ENCODE results near the gene QPCT. TPM values are rescaled to one million over a fixed set of nuclear protein-coding genes. Genes with fewer than 3 reads are reported as not detected.

The QPCT gene
- total and polyA plus RNA-seq, 2 experiments from 2014 or later, result 13.2 TPM

GRCh38 chr2:37396890-37397565, 52.6 kb downstream of the QPCT start:
- Mint-ChIP-seq H3K4me3 (no peak overlapping the region), H3K27me3 (ENCODE audit: insufficient read depth, low read depth, poor library complexity) (peaks cover 3% of the 10 kb centered on the region), H3K9me3 (no peaks in the 10 kb centered on the region), H3K4me1 (peaks cover 12% of the 10 kb centered on the region; the same call in 2 of the 3 replicates), H3K27ac (no peak overlapping the region), H3K36me3 (ENCODE audit: low read depth) (no peaks in the 10 kb centered on the region; the same call in 1 of the 3 replicates)
- Histone ChIP-seq H3K4me3 (no peak overlapping the region), H4K20me1 (replicated peaks; ENCODE audit: insufficient read depth) (no peaks in the 10 kb centered on the region), H3K4me1 (ENCODE audit: insufficient read depth) (no peaks in the 10 kb centered on the region; the same call in 1 of the 2 replicates), H3K79me2 (replicated peaks; ENCODE audit: insufficient read depth) (no peaks in the 10 kb centered on the region), H3F3A (replicated peaks; ENCODE audit: low read depth) (no peaks in the 10 kb centered on the region), H3K27ac (ENCODE audit: low read depth) (no peak overlapping the region), H3K36me3 (ENCODE audit: insufficient read depth) (no peaks in the 10 kb centered on the region), H3K4me2 (no peak overlapping the region), H2AFZ (peak overlapping the region; percentile 73), H3K27me3 (ENCODE audit: insufficient read depth) (no peaks in the 10 kb centered on the region), H3K9me2 (ENCODE audit: insufficient read depth) (no peaks in the 10 kb centered on the region)
- ATAC-seq, result peak; percentile 31; the same call in 2 of the 3 replicates
- TF ChIP-seq NANOG (IDR thresholded peaks at IDR 0.05; ENCODE audit: borderline replicate concordance) (no peak), STAT1 (IDR thresholded peaks at IDR 0.05; ENCODE audit: unreplicated experiment) (no peak), CTCF (conservative IDR thresholded peaks at IDR 0.05; ENCODE audit: low read depth in 2 of 2) (no peak), REST (IDR thresholded peaks at IDR 0.05; ENCODE audit: unreplicated experiment) (no peak), ETS1 (IDR thresholded peaks at IDR 0.05) (no peak), ZNF331 (CRISPR knock-in tag; IDR thresholded peaks at IDR 0.05; ENCODE audit: low read depth) (no peak), JUNB (IDR thresholded peaks at IDR 0.05; ENCODE audit: unreplicated experiment) (no peak), POLR2AphosphoS5 (IDR thresholded peaks at IDR 0.05; ENCODE audit: low read depth) (no peak), ZNF114 (CRISPR knock-in tag; IDR thresholded peaks at IDR 0.05) (no peak), EZH2 (IDR thresholded peaks at IDR 0.05; ENCODE audit: low read depth, unreplicated experiment) (no peak), ZNF462 (CRISPR knock-in tag; IDR thresholded peaks at IDR 0.05) (no peak), CREB1 (CRISPR knock-in tag; IDR thresholded peaks at IDR 0.05; ENCODE audit: low read depth) (no peak), EZH2phosphoT487 (IDR thresholded peaks at IDR 0.05; ENCODE audit: unreplicated experiment) (no peak)
- DNase-seq (ENCODE audit: low spot score), result no peak

Measured in GM23338 (cell line).